Large intestine (tissue), 3 donors: ENCODE results near the gene EZH2. TPM values are rescaled to one million over a fixed set of nuclear protein-coding genes. Genes with fewer than 3 reads are reported as not detected.

ENCODE experiments used
- DNase-seq, 2 donors: peaks; one replicate each; pipeline versions ENCODE4 v3.0.0 to v3.0.0-alpha.2; 2013
- H3K27ac ChIP-seq: one replicate; pipeline ENCODE4 v1.5.1; 2013; ENCODE audit warnings: low read length
- H3K27me3 ChIP-seq: 2 replicates; pipeline ENCODE4 v1.6.1; 2013; ENCODE audit warnings: low read length; ENCODE audit not compliant: control insufficient read depth, insufficient read depth
- H3K36me3 ChIP-seq: 2 replicates; pipeline ENCODE4 v1.6.1; 2013; ENCODE audit warnings: low read length; ENCODE audit not compliant: control insufficient read depth, insufficient read depth
- H3K4me1 ChIP-seq: one replicate; pipeline ENCODE4 v1.6.1; 2013; ENCODE audit warnings: low read length; ENCODE audit not compliant: control insufficient read depth, insufficient read depth
- H3K4me3 ChIP-seq: one replicate; pipeline ENCODE4 v1.5.1; 2013; ENCODE audit warnings: low read length
- H3K9me3 ChIP-seq: one replicate; pipeline ENCODE4 v1.6.1; 2013; ENCODE audit warnings: mild to moderate bottlenecking, low read depth, low read length, moderate library complexity; ENCODE audit not compliant: control insufficient read depth
- WGBS: methylation state at CpG from one replicate; pipeline ENCODE4 v1.1.5; 2013; ENCODE audit warnings: low lambda C conversion rate; ENCODE audit not compliant: insufficient coverage; 5-methylcytosine and 5-hydroxymethylcytosine counted together
- polyA plus RNA-seq: library from polyadenylated mRNA; unstranded; fragments of 120-200 nt; gene quantifications from one replicate; pipeline ENCODE4 v1.2.1, GENCODE V29; 2013

Gene EZH2
- polyA plus RNA-seq, 1 donor, result 20.1 TPM

- Histone ChIP-seq H3K27me3 (no peaks in the 10 kb centered on the region), H3K4me1 (no peaks in the 10 kb centered on the region), H3K27ac (no peak overlapping the region), H3K36me3 (peaks cover 56% of the 10 kb centered on the region), H3K9me3 (no peaks in the 10 kb centered on the region), H3K4me3 (peak overlapping the region; percentile 33)
- WGBS, result 80% methylated on average over 1 of the region's 44 CpGs
- DNase-seq, result no peak
Measured at GRCh38 chr7:148782757-148783456, 101.2 kb downstream of the EZH2 start.

GRCh38 chr7:148774471-148774870 lies 109.6 kb downstream of the EZH2 start:
- no peaks in the 10 kb centered on the region for H3K27me3 ChIP-seq
- H3K9me3 ChIP-seq, result no peaks in the 10 kb centered on the region
- WGBS, result no CpG with 5 or more reads among the region's 1 CpG
- H3K4me1 ChIP-seq, result no peaks in the 10 kb centered on the region
- peaks cover 57% of the 10 kb centered on the region for H3K36me3 ChIP-seq
- no peak for DNase-seq
- H3K4me3 ChIP-seq, result no peak overlapping the region
- no peak overlapping the region for H3K27ac ChIP-seq

DNA sequence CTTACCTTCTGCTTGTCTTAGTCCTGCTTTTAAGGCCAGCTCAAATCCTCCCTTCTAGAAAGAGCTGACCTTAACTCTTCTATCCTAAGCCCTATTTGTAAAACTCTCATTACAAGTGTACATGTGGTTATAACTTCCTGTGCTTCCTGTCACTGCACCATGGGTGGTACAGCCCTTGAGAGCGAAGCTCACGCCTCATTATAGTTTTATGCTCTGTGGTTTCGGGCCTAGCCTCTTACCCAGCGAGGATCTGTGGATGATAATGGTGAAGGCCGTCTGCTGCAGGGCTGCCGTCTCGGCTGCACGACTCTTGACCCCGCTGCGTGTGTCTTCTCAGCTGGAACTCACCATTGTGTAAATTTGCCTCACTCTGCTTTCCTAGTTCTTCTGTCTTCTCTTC lies 110.8 kb downstream of the EZH2 start:
- Histone ChIP-seq H3K4me3 (no peak overlapping the region), H3K36me3 (peaks cover 62% of the 10 kb centered on the region), H3K9me3 (no peaks in the 10 kb centered on the region), H3K27ac (no peak overlapping the region), H3K4me1 (no peaks in the 10 kb centered on the region), H3K27me3 (no peaks in the 10 kb centered on the region)
- no CpG with 5 or more reads among the region's 10 CpGs for WGBS
- DNase-seq, result no peak

DNA sequence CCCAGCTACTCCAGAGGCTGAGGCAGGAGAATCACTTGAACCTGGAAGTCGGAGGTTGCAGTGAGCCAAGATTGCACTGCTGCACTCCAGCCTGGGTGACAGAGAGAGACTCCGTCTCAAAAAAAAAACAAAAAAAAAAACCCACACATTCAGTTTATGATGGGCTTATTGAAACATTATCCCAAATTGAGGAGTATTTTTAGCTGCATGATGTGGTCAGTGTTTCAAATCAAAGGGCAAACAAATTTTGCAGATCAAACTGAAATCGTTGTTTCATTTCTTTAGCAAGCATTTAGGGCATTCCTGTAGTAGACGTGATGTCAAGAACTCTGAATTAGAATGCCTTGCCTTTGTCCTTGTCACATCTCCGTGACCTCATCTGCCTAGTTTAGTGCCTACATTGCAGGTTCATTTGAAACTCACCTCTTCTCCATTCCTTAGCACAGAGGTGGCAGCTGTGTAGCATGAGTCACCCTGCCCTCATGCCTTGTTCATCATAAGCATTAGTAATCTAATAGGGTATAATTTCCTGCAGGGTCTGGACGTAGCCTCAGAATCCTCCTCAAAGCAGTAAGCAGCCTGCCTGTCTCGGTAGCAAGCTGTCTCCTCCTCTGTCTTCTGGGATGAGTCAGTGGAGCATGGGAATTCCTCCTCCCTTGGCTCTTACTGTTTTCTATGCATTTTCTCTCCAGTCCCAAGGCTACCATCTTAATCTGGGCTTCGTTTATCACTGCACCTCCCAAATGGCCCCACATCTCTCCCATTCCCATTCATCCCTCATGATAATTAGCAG lies 111.6 kb downstream of the EZH2 start:
- Histone ChIP-seq H3K27ac (no peak overlapping the region), H3K27me3 (no peaks in the 10 kb centered on the region), H3K4me3 (no peak overlapping the region), H3K4me1 (no peaks in the 10 kb centered on the region), H3K36me3 (peaks cover 68% of the 10 kb centered on the region), H3K9me3 (no peaks in the 10 kb centered on the region)
- no peak for DNase-seq
- 94% methylated on average over 2 of the region's 8 CpGs for WGBS

GRCh38 chr7:148770004-148770403 lies 114.1 kb downstream of the EZH2 start:
- 92% methylated on average over 2 of the region's 6 CpGs for WGBS
- no peak overlapping the region for H3K4me3 ChIP-seq
- no peaks in the 10 kb centered on the region for H3K27me3 ChIP-seq
- H3K9me3 ChIP-seq, result no peaks in the 10 kb centered on the region
- DNase-seq, result no peak
- peaks cover 73% of the 10 kb centered on the region for H3K36me3 ChIP-seq
- H3K27ac ChIP-seq, result no peak overlapping the region
- no peaks in the 10 kb centered on the region for H3K4me1 ChIP-seq

- H3K4me1 ChIP-seq, result no peaks in the 10 kb centered on the region
- H3K36me3 ChIP-seq, result peaks cover 43% of the 10 kb centered on the region
Measured at GRCh38 chr7:148763622-148764021, 120.5 kb downstream of the EZH2 start.

GRCh38 chr7:148761499-148762278 lies 122.4 kb downstream of the EZH2 start:
- H3K27ac ChIP-seq, result no peak overlapping the region
- no CpG with 5 or more reads among the region's 12 CpGs for WGBS
- peaks cover 41% of the 10 kb centered on the region for H3K36me3 ChIP-seq
- no peaks in the 10 kb centered on the region for H3K9me3 ChIP-seq
- H3K27me3 ChIP-seq, result no peaks in the 10 kb centered on the region
- no peaks in the 10 kb centered on the region for H3K4me1 ChIP-seq
- H3K4me3 ChIP-seq, result no peak overlapping the region
- DNase-seq, result no peak

More at GRCh38 chr7:148763622-148764021, 120.5 kb downstream of the EZH2 start:
- Histone ChIP-seq H3K27me3 (no peaks in the 10 kb centered on the region), H3K9me3 (no peaks in the 10 kb centered on the region), H3K4me3 (no peak overlapping the region), H3K27ac (no peak overlapping the region)
- DNase-seq, result no peak

Other genes starting within 250 kb of the EZH2 start
- gene CUL1, start 185.4 kb downstream of the EZH2 start, polyA plus RNA-seq, result 43.7 TPM
- 134 TPM for gene PDIA4, start 144.2 kb upstream of the EZH2 start, polyA plus RNA-seq
- 8.5 TPM for gene ZNF786, start 206.4 kb upstream of the EZH2 start, polyA plus RNA-seq
- 4.3 TPM for gene ZNF425, start 242.0 kb upstream of the EZH2 start, polyA plus RNA-seq